SK-MEL-5 (cell line): ENCODE measurements around the gene CES1. TPM values are rescaled to one million over a fixed set of nuclear protein-coding genes. Genes with fewer than 3 reads are reported as not detected.
"Not testable (repeated sequence)": the region's sequence is repeated elsewhere in the genome, so short reads cannot be mapped to it uniquely, and the experiment has no call there.

ENCODE experiments used
- DNase-seq: peaks from one replicate; pipeline ENCODE4 v3.0.0-alpha.2; 2016; ENCODE audit warnings: low read depth, low spot score
- in situ Hi-C: cut with HindIII; loops from 2 replicates; pipeline ENCODE4 v1.10.0; 2016; ENCODE audit warnings: low sequenced_read_pairs, high pct_unique_total_duplicates, low pct_unique_long_range_greater_than_20kb
- total RNA-seq: library from RNA; depleted of rRNA; stranded (reverse); fragments of >200 nt; shearing (Covaris generic); gene quantifications from 2 replicates; pipeline ENCODE4 v1.2.3, GENCODE V29; 2014

CES1 gene
- total RNA-seq, 1 experiment from 2014 or later: 2.3 TPM

GRCh38 chr16:55836158-55836611 lies 3.3 kb upstream of the CES1 start:
- DNase-seq: no peak
- in situ Hi-C loops: no loop called here

DNA sequence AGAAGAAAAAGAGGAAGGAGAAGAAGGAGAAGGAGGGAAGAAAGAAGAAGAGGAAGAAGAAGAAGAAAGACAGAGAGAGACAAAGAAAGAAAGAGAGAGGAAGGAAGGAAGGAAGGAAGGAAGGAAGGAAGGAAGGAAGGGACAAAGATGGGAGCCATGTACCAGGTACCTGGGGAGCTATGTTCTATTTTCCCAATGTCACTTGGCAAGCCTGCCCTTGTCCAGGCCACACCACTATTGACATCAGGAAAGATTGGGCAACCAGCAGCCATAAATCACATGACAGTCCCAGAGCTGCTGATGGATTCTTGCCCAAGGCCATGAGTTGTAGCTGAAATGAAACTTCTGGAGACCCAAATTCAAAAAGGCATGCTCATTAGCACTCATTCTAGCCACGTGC lies 2.7 kb upstream of the CES1 start:
- in situ Hi-C loops: no loop called here
- DNase-seq: no peak

DNA sequence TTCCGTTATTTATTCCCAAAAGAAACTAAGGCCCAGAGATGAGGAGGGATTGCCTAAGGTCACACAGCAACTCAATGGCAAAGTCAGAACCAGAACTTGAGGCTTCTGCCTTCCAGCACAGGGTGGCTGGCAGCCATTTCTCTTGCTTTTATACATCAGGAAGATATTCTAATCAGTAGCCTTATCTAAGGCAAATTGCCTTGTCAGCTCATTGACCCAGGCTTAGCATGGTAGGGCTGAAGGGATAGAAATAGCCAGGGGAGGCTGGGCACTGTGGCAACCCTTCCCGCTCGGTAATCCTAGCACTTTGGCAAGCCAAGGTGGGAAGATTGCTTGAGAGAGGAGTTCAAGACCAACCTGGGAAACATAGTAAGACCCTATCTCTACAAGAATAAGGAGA lies 2.3 kb upstream of the CES1 start:
- in situ Hi-C loops, DNase-seq: not testable (repeated sequence)

- in situ Hi-C loops: no loop called here
Measured at GRCh38 chr16:55834049-55834448, 1.2 kb upstream of the CES1 start.

DNA sequence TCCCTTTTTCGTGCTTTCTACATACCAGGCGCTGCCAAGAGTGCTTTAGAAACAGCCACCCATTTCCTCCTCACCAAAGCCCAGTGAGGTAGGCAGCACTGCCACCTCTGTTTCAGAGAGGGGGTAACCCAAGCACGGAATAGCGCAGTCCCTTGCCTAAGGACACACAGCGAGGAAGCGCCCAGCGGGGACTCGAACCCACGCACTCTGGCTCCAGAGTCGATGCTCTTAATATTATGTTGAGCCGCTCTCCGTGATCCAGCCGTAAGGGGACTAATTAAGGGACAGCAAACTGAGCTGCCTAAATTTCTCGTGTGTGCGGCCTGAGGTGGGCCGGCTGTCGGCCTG lies 497 bp downstream of the CES1 start:
- in situ Hi-C loops: no loop called here
- no peak for DNase-seq

More at GRCh38 chr16:55834049-55834448, 1.2 kb upstream of the CES1 start:
- DNase-seq: no peak

- in situ Hi-C loops: no loop called here
- DNase-seq: no peak
Measured at GRCh38 chr16:55830658-55831294, 2.1 kb downstream of the CES1 start.

GRCh38 chr16:55829232-55829631 lies 3.7 kb downstream of the CES1 start:
- in situ Hi-C loops, DNase-seq: not testable (repeated sequence)

- in situ Hi-C loops: no loop called here
- no peak for DNase-seq
Measured at GRCh38 chr16:55828680-55829079, 4.2 kb downstream of the CES1 start.

DNA sequence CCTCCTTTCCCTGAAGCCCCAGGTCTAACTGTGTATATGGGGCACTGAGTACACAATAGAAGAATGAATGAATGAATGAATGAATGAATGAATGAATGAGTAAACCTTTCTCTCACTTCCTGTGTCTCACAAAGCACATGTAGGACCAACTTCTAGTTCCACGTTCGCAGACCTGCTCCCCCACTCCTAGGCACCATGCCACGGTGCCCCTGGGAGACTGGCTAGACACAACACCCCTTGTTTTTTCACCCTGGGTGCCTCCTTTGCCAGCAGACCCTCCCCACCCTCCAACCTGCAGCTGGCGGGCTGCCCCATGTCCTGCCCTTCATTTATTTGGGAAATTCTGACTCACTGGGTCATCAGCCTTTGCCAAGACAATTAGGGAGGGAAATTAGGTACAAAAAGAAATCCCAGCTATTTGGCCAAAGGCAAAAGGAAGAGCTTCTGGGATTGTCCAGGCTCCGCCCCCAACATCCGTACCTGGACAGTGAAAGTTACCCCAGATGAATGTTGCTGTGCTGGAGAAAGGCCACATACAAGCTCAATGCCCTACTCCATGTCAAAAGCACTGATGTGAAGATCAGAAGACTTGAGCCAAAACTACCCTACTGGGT lies 7.7 kb downstream of the CES1 start:
- in situ Hi-C loops: no loop called here
- DNase-seq: no peak

- DNase-seq: no peak
- in situ Hi-C loops: no loop called here
Measured at GRCh38 chr16:55824473-55825000, 8.4 kb downstream of the CES1 start.

DNA sequence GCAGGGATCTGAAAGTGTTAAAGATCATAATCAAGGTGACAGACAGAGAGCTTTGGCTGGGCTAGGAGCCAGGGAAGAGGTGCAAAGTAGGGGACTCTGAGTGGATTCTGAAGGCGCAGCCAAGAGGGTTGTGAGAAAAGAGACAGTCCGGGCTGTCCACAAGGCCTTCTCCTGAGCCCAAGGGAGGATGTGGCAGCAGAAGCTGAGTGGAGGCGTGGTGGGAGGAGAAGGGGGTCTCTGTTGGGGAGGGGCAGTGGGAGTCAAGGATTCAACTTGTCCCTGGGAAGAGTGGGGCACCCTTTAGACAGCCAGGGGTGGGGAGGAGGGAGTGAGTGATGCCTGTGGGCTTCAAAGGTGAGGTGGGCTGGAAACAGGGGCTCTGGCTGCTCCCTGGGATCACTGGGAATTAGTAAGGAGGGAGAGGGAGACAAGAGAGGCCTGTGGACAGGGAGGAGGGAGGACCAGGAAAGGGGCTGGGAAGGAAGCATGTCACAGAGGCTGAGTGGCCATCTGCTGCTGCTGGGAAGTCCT lies 10.6 kb downstream of the CES1 start:
- in situ Hi-C loops: no loop called here
- no peak for DNase-seq

GRCh38 chr16:55821210-55821609 lies 11.7 kb downstream of the CES1 start:
- DNase-seq: no peak
- in situ Hi-C loops: no loop called here

DNA sequence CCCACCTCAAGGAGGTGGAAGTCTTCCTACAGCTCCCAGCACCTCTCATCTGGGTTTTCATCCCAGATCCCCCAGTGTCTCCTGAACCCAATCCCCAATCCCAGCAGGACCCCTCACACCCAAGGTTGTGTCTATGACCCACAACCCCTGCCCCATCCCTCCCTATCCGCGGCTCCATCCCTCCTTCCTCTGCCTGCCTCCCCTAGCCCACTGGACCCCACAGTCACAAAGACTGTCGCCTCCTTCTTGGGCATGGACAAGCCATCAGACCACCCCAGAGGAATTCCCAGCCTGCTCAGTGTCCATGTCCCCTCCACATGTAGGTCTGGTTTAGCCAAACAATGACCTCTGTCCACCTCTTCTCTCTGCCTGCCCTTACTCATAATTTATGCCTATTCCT lies 12.3 kb downstream of the CES1 start:
- in situ Hi-C loops: no loop called here

DNA sequence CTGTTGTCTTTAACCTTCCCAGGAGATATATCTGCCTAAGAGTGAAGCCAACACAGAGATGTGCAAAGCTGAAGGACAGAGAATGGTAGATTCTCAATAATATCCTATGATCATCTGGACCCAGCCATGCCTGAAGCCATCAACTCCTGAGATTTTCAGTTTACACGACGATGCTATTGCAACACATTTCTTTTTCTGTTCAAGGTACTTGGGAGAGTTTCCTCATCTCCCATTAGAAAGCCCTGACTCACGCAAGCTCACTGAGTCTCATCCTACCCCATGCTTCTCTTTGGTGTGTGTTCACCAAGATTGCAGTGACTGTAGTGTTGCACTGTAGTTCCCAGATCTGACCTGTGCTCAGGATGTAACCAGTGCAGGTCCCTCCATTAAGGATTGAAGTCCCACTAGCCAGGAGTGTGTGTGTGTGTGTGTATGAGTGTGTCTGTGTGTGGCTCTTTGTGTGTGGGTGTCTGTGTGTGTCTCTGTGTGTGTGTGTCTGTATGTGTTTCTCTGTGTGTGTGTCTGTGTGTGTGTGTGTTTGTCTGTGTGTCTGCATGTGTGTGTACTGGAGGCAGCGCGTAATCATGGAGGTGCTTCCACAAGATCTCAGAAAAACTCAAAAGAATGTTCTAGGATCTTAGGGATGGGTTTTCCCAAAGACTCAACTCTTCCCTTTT lies 15.5 kb downstream of the CES1 start:
- no peak for DNase-seq
- in situ Hi-C loops: no loop called here

More for the DNA sequence above, 12.3 kb downstream of the CES1 start:
- DNase-seq: no peak

- in situ Hi-C loops, DNase-seq: not testable (repeated sequence)
Measured at GRCh38 chr16:55816222-55816621, 16.7 kb downstream of the CES1 start.

- in situ Hi-C loops: no loop called here
- no peak for DNase-seq
Measured at GRCh38 chr16:55815320-55815719, 17.6 kb downstream of the CES1 start.

- in situ Hi-C loops, DNase-seq: not testable (repeated sequence)
Measured at GRCh38 chr16:55814174-55814573, 18.7 kb downstream of the CES1 start.

GRCh38 chr16:55813730-55814129 lies 19.2 kb downstream of the CES1 start:
- DNase-seq, in situ Hi-C loops: not testable (repeated sequence)
